Natural killer cell treated with Interleukin-12 subunit alpha and Interleukin-12 subunit beta and Interleukin-15 and Interleukin-18, amount 100 ng/mL, for 72 hours (primary cell): ENCODE results near the gene ITM2C. TPM values are rescaled to one million over a fixed set of nuclear protein-coding genes. Genes with fewer than 3 reads are reported as not detected.

Experiments
- ATAC-seq, 2 donors: fragments of 150-1000 bp; cut with Tn5 transposase in 1 of 2; sonication (Bioruptor Pico), chemical (Tn5 transposase) in 1 of 2; 2 replicates each; pipeline ENCODE4 v1.10.0; 2021
- DNase-seq: peaks from one replicate; pipeline ENCODE4 v3.0.0; 2022; ENCODE audit warnings: low spot score
- H3K27ac Mint-ChIP-seq, 2 donors: 1 replicate in 1 of 2; 2 replicates in 1 of 2; pipeline ENCODE4 v1.8.0; 2022; ENCODE audit warnings: mixed read lengths in 2 of 2, mild to moderate bottlenecking in 1 of 2, moderate library complexity in 1 of 2
- H3K27me3 Mint-ChIP-seq, 2 donors: 1 replicate in 1 of 2; 2 replicates in 1 of 2; pipeline ENCODE4 v1.8.0; 2022; ENCODE audit warnings: mixed read lengths in 2 of 2
- H3K36me3 Mint-ChIP-seq: one replicate; pipeline ENCODE4 v1.8.0; 2022; ENCODE audit warnings: mixed read lengths
- H3K4me1 Mint-ChIP-seq, 2 donors: 1 replicate in 1 of 2; 2 replicates in 1 of 2; pipeline ENCODE4 v1.8.0; 2022; ENCODE audit warnings: low read depth in 2 of 2, mixed read lengths in 2 of 2, mild to moderate bottlenecking in 1 of 2
- H3K4me3 Mint-ChIP-seq: one replicate; pipeline ENCODE4 v1.8.0; 2022; ENCODE audit warnings: mixed read lengths
- H3K9me3 Mint-ChIP-seq: 2 replicates; pipeline ENCODE4 v1.8.0; 2022; ENCODE audit warnings: mixed read lengths
- total RNA-seq, 2 donors: library from RNA; stranded (reverse); gene quantifications; one replicate each; pipeline ENCODE4 v1.2.3, GENCODE V29; 2022

ITM2C gene
- total RNA-seq, result 10 to 100 TPM in 1 of 2 donors, 1 to 10 TPM in 1; 2.7 to 21.7 TPM

GRCh38 chr2:230864605-230865306, at the start of gene ITM2C:
Gene ITM2C, plus strand, starts transcription at chr2:230864942. Its CDS starts 84 bp downstream, at chr2:230865026.
- Mint-ChIP-seq H3K36me3 (no peaks in the 10 kb centered on the region), H3K9me3 (no peaks in the 10 kb centered on the region), H3K4me3 (peak within 1 kb of the TSS; percentile 90), H3K27ac (peak within 1 kb of the TSS; percentile 28 to 35), H3K27me3 (peaks cover 32 to 42% of the 10 kb centered on the region in 2 donors), H3K4me1 (peaks cover 26 to 36% of the 10 kb centered on the region in 2 donors)
- peak; percentile 85 to 88 for ATAC-seq
- DNase-seq, result no peak

GRCh38 chr2:230815088-230815487, 49.7 kb upstream of the ITM2C start:
- H3K9me3 Mint-ChIP-seq, result no peaks in the 10 kb centered on the region
- H3K36me3 Mint-ChIP-seq, result peaks cover 26% of the 10 kb centered on the region

GRCh38 chr2:230816735-230817134, 48.0 kb upstream of the ITM2C start:
- H3K27ac Mint-ChIP-seq, result no peak overlapping the region
- DNase-seq, result no peak
- H3K36me3 Mint-ChIP-seq, result peaks cover 26% of the 10 kb centered on the region
- ATAC-seq, result no peak
- H3K27me3 Mint-ChIP-seq, result no peaks in the 10 kb centered on the region
- H3K4me1 Mint-ChIP-seq, result peaks cover 4 to 15% of the 10 kb centered on the region in 2 donors
- no peaks in the 10 kb centered on the region for H3K9me3 Mint-ChIP-seq
- no peak overlapping the region for H3K4me3 Mint-ChIP-seq

More at GRCh38 chr2:230815088-230815487, 49.7 kb upstream of the ITM2C start:
- Mint-ChIP-seq H3K4me3 (no peak overlapping the region), H3K27me3 (no peaks in the 10 kb centered on the region), H3K27ac (no peak overlapping the region), H3K4me1 (peaks cover 4 to 18% of the 10 kb centered on the region in 2 donors)
- DNase-seq (no peak), ATAC-seq (no peak)

GRCh38 chr2:230819433-230819832, 45.3 kb upstream of the ITM2C start:
- Mint-ChIP-seq H3K9me3 (no peaks in the 10 kb centered on the region), H3K27me3 (no peaks in the 10 kb centered on the region), H3K4me1 (peaks cover 6 to 9% of the 10 kb centered on the region in 2 donors), H3K27ac (no peak overlapping the region), H3K4me3 (no peak overlapping the region), H3K36me3 (peaks cover 14% of the 10 kb centered on the region)
- no peak for ATAC-seq
- no peak for DNase-seq

- Mint-ChIP-seq H3K4me3 (no peak overlapping the region), H3K9me3 (no peaks in the 10 kb centered on the region), H3K36me3 (peaks cover 14% of the 10 kb centered on the region), H3K27ac (no peak overlapping the region), H3K4me1 (peaks cover 10 to 11% of the 10 kb centered on the region in 2 donors), H3K27me3 (peaks cover 5 to 11% of the 10 kb centered on the region in 2 donors)
- DNase-seq, result no peak
- no peak for ATAC-seq
Measured at GRCh38 chr2:230821261-230821990, 43.3 kb upstream of the ITM2C start.

- no peak for DNase-seq
- peaks cover 12 to 17% of the 10 kb centered on the region in 2 donors for H3K27me3 Mint-ChIP-seq
- peaks cover 14% of the 10 kb centered on the region for H3K36me3 Mint-ChIP-seq
- ATAC-seq, result peak in 1 of 2 donors; percentile 22
- H3K9me3 Mint-ChIP-seq, result no peaks in the 10 kb centered on the region
- H3K27ac Mint-ChIP-seq, result no peak overlapping the region
- H3K4me1 Mint-ChIP-seq, result peaks cover 11 to 16% of the 10 kb centered on the region in 2 donors
- no peak overlapping the region for H3K4me3 Mint-ChIP-seq
Measured at GRCh38 chr2:230821991-230822520, 42.7 kb upstream of the ITM2C start.

GRCh38 chr2:230823264-230823964, 41.3 kb upstream of the ITM2C start:
- DNase-seq, result no peak
- H3K27me3 Mint-ChIP-seq, result peaks cover 18 to 23% of the 10 kb centered on the region in 2 donors
- H3K4me3 Mint-ChIP-seq, result no peak overlapping the region
- peak overlapping the region in 1 of 2 donors; percentile 60 for H3K27ac Mint-ChIP-seq
- H3K9me3 Mint-ChIP-seq, result no peaks in the 10 kb centered on the region
- peaks cover 11 to 19% of the 10 kb centered on the region in 2 donors for H3K4me1 Mint-ChIP-seq
- H3K36me3 Mint-ChIP-seq, result peaks cover 7% of the 10 kb centered on the region
- ATAC-seq, result no peak

- Mint-ChIP-seq H3K4me3 (peak overlapping the region; percentile 20), H3K27me3 (peaks cover 18 to 29% of the 10 kb centered on the region in 2 donors), H3K27ac (peak overlapping the region; percentile 44 to 60), H3K36me3 (no peaks in the 10 kb centered on the region), H3K9me3 (no peaks in the 10 kb centered on the region), H3K4me1 (peaks cover 7 to 15% of the 10 kb centered on the region in 2 donors)
- ATAC-seq, result peak; percentile 73 to 74
- DNase-seq, result peak; percentile 77
Measured at GRCh38 chr2:230824406-230824978, 40.2 kb upstream of the ITM2C start.

- Mint-ChIP-seq H3K9me3 (no peaks in the 10 kb centered on the region), H3K27me3 (peaks cover 18 to 32% of the 10 kb centered on the region in 2 donors), H3K36me3 (no peaks in the 10 kb centered on the region), H3K4me1 (peaks cover 7 to 15% of the 10 kb centered on the region in 2 donors), H3K4me3 (no peak overlapping the region), H3K27ac (no peak overlapping the region)
- DNase-seq, result no peak
- ATAC-seq, result no peak
Measured at GRCh38 chr2:230825354-230825753, 39.4 kb upstream of the ITM2C start.

GRCh38 chr2:230827774-230828271, 36.9 kb upstream of the ITM2C start:
- ATAC-seq (no peak), DNase-seq (no peak)
- Mint-ChIP-seq H3K9me3 (no peaks in the 10 kb centered on the region), H3K4me1 (peaks cover 5 to 15% of the 10 kb centered on the region in 2 donors), H3K36me3 (no peaks in the 10 kb centered on the region), H3K27ac (no peak overlapping the region), H3K4me3 (no peak overlapping the region), H3K27me3 (peaks cover 26 to 45% of the 10 kb centered on the region in 2 donors)

- no peaks in the 10 kb centered on the region for H3K9me3 Mint-ChIP-seq
- H3K36me3 Mint-ChIP-seq, result no peaks in the 10 kb centered on the region
- ATAC-seq, result peak; percentile 76 to 79
- H3K27me3 Mint-ChIP-seq, result peaks cover 28 to 47% of the 10 kb centered on the region in 2 donors
- H3K4me1 Mint-ChIP-seq, result peaks cover 5 to 15% of the 10 kb centered on the region in 2 donors
- DNase-seq, result peak; percentile 62
- H3K27ac Mint-ChIP-seq, result no peak overlapping the region
- peak overlapping the region; percentile 45 for H3K4me3 Mint-ChIP-seq
Measured at GRCh38 chr2:230828272-230828961, 36.3 kb upstream of the ITM2C start.

GRCh38 chr2:230829293-230829692, 35.4 kb upstream of the ITM2C start:
- ATAC-seq (no peak), DNase-seq (no peak)
- H3K27ac Mint-ChIP-seq, result no peak overlapping the region
- peak overlapping the region; percentile 45 for H3K4me3 Mint-ChIP-seq
- no peaks in the 10 kb centered on the region for H3K36me3 Mint-ChIP-seq
- no peaks in the 10 kb centered on the region for H3K9me3 Mint-ChIP-seq
- H3K4me1 Mint-ChIP-seq, result peaks cover 4 to 14% of the 10 kb centered on the region in 2 donors
- H3K27me3 Mint-ChIP-seq, result peaks cover 31 to 51% of the 10 kb centered on the region in 2 donors
